HG03196 (cell line): ENCODE data around the gene SORCS2.

Source experiments
- ATAC-seq: cut with Tn5 transposase; IDR thresholded peaks from one replicate; pipeline ENCODE4 v1.9.1; 2021; ENCODE audit not compliant: unreplicated experiment

The SORCS2 gene

DNA sequence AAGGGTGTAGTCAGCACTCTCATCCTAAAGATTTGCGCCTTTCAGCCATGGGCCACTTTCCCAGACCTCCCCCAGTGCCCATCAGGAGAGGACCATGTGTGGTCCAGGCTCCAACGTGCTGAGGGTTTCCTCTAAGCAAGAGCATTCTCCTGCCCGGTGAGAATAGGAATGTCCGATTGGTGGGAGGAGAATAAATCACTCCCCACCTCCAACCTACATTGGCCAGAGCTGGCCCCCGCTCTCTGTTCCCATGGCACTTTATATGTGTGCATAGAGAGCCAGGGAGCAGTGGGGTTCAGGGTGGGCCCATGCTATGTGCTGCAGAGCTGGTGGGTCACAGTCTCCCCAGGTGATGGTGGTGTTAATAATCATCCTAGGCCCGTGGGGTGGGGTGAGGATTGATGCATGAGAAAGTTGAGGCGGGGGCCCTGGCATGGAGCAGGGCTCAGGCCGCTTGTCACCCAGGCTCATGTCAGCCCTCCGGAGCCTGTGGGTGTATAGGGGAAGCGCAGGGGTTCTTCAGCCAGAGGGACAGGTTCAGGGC, 6.8 kb upstream of the SORCS2 start:
- no peak for ATAC-seq

DNA sequence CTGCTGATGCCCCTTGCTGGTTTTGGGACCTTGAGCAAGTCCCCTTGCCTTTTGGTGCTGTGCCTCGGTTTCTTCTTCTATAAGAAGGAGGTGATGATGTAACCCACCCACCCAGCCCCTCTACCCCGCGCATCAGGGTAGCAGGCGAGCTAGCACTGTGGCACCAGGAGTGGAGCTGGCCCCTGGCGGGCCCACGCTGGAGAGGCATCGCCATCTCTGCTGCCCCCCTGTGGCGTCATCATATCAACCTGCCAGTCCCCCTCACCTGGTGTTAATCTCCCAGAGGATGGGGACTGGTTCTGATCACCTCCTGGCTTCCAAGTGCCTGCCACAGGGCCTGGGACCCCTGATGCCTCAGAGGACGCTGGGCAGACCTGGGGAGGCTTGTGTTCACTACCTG, 6.3 kb upstream of the SORCS2 start:
- ATAC-seq: no peak

DNA sequence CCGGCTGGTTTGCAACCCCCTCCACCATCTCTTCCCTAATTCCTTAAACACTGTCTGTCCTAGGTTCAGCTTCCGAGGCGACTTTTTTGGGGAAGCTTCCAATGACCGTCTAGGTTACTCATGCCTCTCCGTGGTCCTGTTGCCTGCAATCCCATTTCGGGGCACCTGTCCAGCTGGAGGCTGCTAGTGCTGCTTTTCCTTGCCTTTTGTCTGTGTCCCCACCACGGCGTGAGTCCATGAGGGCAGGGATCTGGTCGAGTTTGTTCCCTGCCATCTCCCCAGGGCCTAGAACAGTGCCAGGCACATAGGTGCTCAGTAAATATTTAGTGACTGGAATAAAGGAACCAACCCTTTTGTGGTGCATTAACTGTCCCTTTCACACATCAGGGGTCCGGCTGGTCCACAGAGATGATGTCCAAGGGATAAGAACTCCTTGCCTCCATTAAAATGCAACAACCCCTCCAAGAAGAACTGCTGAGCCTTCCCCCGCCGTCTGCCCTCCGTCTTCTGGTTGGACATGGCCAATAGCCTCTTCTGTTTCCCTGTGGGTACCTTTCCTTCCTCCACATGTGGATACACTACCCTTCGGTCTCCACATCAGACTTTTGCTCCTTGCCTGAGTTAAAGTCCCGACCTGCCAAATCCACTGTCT, 5.7 kb upstream of the SORCS2 start:
- no peak for ATAC-seq

DNA sequence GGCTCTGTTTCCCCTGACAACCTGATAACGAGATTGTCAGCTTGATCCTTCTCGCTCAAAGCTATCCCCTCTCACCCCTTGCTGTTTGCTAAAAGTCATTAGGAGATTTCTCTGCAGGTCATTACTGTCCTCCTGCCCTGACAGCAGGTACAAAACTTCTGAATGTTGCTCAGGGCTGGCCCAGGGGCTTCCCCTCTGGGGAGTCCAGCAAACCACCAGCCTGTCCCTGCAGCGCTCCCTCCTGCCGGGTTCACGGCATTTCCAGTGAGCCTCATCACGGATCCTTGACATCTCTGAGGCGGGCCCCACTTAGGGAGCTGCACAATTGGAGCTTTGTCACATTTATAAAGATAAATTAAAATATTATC, 5.2 kb upstream of the SORCS2 start:
- no peak for ATAC-seq

DNA sequence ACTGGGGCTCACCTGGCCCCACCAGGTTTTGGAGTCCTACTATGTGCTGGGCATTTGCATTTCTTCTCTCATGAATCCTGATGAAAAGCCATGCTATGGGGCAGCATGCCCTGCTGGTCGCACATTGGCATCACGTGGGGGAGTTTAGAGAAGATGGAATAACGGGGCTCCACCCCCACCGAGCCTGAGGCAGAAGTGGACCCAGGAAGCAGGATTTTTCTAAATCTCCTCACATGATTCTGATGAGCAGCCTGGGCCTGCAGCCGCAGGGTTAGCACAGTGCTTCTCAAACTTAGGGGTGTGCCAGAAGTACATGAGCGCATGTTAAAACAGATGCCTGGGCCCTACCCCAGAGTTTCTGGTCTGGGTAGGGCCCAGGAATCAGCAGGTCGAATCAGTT, 4.6 kb upstream of the SORCS2 start:
- ATAC-seq: no peak

DNA sequence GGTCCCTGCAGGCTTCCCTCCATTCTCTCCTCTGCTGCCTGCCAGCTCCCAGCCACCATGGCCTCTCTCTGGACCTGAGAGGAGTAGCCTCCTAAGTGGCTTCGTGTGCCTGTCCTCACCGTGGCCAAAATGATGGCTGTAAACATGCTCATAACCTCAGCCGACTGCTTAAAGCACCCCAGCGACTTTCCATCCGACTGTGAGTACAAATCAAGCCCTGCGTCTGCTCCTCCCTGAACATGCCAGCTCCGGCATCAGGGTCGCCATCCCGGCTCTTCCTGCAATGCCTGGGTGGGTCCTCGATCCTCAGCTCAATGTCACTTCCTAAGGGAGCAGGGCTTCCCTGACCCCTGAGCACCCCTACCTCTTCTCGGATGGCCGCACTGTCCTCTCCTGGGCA, 3.3 kb upstream of the SORCS2 start:
- no peak for ATAC-seq

DNA sequence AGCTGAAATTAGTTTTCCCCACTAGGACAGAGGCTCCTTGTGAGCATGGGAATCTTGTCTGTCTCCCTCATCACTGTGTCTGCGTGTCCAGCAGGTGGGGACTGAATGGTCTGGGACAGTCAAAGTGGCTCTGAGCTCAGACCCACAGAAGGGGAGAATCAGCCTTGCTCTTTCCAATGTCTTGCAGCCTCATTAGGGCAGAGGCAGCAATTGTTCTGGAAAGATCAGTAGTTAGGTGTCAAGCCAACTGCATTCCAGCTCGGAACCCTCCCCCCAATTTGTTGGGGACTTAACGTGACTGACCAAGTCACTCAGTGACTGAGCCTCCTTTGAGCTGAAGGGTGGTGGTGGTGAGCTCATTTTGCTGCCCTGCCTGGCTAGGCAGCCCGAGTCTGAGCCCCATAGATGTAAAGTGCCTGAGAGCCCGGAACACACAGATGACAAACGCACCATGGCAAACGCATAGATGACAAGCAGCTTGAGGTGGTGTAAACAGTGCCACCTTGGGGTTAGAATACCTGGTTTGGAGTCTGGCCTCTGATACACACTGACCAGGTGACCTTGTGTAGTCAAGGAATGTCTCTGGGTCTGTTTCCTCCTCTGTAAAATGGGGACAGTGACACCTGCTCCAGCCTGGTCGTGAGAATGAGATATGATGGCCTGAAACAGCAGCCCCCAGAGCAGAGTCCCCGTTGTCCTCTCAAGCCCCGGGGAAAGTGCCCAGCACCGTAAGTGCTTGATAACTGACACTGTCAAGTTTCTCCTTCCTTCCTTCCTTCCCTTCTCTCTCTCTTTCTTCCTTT, 2.7 kb upstream of the SORCS2 start:
- ATAC-seq: no peak

DNA sequence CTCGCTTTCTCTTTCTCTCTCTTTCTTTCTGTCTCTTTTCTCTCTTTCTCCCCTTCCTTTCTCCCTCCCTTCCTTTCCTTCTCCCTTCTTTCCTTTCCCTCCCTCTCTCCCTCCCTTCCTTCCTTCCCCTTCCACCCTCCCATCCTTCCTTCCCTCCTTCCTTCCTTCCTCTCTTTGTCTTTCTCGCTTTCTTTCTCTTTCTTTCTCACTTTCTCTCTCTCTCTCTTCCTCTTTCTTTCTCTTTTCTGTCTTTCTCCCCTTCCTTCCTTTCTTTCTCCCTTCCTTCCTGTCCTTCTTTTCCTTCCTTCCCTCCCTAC, 2.1 kb upstream of the SORCS2 start:
- no peak for ATAC-seq

DNA sequence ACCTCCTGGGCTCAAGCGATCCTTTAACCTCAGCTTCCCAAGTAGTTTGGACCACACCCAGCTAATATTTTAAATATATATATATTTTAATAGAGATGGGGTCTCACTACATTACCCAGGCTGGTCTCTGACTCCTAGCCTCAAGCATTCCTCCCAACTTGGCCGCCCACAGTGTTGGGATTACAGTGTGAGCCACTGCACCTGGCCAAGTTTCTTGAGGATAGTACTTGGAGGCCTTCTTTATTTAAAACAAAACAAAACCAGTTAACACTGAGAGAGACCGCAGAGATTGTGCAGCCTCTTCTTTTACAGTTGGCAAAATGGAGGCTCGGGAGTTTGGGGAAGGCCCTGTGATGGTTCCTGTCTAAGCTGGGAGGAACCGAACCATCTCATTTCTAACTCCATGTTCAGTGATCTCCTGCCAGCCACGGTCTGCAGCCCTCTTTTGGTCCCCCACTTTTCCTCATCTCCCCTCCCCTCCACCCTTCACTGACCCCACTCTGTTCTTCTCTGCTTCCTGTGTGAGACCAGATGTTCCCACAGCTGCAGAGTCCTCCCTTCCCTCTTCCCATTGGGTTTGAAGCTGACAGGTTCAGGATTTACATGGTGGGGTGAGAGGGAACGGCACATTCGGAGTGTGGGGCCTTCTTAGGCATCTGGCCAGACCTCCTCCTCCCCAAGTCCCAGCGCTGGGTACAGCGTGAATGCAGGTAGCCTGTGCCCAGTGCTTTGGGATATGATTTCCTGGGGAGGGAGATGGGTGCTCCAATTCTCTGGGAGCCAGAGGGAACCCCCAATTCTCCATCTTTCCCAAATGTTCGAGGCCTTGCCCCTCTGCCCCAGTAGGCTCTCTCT, 1.4 kb upstream of the SORCS2 start:
- no peak for ATAC-seq

DNA sequence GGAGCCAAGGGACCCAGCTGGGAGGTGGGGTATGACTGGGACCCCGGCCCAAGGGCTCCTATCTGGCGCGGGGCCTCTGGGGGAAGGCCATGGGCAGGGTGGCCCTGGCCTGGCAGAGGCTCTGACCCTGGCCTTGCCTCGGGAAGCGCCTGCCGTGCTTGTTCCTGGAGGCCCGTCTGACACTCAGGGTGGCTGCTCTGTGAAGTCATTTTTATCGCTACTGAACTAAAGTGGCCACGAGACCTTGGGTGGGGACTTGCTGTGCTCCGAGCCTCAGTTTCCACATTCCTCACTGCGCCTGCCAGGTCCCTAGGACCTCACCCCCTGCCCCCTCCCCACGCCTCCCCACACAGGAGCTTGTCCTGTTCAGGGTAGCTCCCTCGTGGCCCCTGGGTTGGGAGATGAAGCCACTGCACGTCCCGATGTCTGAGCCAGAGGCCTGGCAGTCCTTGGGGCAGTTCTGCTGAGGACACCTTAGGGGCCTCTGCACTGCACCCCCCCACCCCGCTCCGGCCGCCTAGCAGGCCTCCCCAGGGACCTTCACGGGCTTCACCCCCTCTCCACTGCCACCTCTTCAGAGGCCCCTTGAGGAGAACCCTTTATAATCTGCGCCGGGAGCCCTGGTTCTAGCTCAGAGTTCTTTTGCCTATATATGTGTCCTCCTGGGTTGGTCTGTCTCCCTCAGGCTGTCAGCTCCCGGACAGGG, 639 bp upstream of the SORCS2 start:
- no peak for ATAC-seq

DNA sequence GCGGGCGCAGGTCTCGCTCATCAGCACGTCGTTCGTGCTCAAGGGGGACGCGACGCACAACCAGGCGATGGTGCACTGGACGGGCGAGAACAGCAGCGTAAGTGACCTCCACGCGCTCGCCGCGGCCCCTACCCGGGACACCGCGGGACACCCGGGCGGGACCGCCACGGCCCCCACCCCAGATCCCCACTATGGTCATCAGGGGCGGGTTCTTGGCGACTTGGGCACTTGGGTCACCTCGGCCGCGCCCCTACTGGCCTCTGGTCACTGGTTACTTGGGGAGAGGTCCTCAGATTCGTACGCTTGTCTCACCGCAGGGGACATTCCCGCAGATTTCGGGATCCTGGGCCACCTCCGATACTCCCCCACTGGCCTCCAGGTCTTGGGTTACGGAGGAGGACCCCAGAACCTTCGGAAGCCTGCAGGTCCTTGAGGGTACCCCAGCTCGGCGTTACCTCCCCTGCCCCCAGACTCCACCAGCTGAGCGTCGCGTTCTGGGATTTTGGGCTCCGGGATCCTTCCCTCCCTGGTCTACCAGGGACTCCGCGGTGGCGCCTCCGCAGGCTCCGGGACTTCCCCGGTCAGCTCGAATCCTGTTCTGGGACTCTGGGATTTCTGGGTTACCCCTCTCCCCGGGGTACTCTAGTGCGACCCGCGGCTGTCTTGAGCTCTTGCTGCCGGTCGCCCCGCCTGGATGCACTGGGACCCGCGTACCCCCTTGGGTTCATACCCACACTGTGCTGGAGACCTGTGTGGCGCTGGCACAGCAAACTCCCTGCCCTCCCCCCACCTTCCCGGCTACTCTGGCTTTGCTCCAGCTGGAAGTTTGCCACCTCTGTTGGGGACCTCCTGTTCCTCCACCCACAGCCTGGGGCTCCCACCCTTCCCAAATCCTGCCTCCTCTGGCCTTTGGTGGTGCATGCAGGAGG, 956 bp downstream of the SORCS2 start:
- ATAC-seq: no peak

DNA sequence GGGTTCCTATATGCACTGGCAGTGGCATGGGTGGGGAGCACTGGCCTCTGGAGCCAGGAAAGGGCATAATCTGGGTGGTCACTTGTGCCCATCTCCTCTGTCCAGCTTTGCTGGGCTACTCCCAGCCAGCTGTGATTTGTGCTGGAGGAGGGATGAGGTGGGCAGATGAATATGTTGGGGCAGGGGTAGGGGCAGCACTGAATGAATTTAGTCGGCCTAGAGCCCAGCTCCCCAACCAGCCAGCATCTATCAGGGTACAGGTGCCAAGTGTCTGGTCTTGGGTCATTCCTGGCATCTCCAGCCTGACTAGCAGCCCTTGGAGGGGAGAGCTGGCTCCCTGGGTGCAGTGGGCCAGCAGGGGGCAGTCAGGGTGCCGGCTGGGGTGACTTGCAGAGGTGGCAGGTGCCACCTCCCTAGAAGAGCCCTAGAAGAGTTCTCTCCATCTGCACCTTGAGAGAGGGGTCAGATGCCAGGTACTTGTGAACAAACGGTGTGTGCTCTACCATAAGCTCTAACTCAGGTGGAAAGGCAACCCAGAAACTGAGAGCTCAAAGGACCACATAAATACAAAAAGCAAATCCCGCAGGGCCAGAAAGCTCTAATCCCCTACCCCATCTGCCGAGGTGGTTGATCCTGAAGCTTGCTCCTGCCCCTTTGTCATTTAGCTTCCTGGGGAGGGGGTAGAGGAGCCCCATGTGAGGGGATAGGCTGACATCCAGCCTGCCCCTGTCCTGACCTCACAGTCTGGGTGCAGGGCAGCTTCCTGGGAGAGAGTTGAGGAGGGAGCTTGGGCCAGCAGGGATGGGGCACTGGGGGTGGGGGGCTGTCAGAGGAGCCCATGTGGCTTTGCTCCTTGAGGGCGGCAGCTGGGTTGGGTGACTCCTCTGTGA, 2.2 kb downstream of the SORCS2 start:
- ATAC-seq: no peak

DNA sequence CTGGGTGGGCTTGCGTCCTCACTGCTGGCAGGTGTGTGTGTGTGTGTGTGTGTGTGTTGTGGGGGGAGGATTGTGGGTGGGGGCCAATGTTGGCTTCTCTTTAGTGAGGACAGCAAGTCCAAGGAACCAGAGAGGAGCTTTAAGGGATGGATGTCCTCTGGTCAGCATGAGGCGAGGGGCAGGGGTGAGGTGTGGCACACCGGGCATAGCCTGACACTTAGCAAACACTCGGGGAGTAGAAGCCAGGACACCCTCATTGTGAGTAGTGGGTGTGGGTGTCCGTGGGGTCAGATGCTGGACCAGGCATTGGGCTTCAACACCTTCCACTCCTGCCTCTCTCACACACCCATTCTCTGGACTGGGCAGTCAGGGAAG, 2.8 kb downstream of the SORCS2 start:
- ATAC-seq: no peak

DNA sequence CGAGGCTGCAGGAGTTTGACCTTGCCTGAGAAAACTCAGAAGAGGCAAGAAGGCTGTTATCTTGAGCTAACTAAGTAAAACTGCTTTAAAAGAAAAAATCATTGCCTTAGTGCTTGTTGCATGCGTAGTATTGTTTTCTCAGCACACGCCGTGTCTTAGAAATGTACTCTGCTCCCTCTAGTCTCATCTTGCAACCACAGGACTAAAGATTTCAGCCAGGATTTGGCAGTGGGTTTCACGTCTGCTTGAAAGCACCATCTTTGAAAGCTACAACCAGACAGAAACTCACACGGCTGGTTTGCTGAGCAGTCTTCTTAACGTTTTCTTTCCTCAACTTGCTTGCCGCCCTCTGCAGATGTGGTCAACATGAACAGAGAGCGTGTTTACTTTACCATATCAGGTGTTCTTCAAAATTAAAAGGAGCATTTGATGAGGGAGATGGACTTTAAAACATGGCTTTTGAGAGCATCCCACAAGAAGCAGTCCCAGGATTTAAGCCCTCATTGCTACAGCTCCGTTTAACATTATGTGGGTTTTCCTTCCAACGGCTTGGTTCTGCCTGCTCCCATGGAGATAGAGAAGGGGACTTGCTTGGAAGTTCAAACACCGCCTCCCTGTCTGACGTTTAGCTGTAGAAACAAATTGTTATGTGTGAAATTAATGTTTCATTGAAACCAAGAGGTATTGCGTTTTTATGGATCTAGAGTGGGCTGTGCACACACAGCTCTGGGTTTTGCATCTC, 3.4 kb downstream of the SORCS2 start:
- no peak for ATAC-seq

DNA sequence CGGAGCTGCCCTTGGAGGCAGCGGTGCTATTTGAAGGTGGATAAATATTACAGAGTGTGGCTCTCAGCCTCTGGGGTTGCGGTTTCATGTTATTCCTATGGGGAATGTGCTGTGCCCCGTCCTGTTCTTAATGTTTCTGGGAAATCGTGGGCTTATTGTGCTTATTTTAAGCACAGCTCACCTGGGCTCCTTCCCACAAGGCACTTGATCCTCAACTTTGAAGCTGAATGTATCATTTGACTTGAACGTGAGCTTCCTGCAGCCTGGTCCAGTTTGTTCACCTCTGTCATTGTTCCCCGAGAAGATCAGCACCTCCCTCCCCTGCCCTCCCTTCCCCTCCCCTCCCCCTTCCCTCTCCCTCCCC, 3.9 kb downstream of the SORCS2 start:
- no peak for ATAC-seq

DNA sequence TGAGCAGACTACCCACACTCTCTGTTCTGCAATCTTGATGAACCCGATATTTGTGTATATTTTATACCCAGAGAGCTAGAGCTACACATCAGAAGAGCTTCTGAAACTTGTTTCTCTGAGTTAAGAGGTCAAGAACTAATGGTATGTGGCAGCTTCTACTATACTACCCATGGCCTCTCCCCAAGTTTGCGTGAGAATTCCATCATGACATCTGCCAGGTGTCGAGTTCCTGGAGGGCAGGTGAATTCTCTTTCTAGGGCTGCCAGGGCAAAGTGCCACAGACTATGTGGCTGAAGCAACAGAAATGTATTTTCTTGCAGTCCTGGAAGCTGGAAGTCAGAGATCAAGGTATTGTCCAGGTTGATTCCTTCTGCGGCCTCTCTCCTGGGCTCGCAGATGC, 4.4 kb downstream of the SORCS2 start:
- no peak for ATAC-seq

DNA sequence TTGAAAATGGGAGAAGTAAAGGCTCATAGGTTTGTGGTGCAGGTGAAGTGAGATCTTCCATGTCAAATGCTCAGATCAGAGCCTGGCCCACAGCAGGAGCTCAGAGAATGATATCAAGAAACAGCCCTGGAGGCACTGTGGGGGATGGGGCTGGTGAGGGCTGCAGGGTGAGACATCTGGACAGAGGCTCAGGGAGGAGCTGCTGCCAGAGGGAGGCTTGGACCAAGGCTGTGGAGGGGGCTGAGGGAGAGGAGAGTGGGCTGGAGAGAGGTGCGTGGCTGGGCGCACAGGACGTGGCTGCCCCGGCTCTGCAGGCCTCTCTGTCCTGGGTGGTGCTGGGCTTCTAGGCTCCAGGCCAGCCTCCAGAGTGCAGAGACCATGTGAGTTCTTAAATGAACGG, 5.6 kb downstream of the SORCS2 start:
- ATAC-seq: no peak

DNA sequence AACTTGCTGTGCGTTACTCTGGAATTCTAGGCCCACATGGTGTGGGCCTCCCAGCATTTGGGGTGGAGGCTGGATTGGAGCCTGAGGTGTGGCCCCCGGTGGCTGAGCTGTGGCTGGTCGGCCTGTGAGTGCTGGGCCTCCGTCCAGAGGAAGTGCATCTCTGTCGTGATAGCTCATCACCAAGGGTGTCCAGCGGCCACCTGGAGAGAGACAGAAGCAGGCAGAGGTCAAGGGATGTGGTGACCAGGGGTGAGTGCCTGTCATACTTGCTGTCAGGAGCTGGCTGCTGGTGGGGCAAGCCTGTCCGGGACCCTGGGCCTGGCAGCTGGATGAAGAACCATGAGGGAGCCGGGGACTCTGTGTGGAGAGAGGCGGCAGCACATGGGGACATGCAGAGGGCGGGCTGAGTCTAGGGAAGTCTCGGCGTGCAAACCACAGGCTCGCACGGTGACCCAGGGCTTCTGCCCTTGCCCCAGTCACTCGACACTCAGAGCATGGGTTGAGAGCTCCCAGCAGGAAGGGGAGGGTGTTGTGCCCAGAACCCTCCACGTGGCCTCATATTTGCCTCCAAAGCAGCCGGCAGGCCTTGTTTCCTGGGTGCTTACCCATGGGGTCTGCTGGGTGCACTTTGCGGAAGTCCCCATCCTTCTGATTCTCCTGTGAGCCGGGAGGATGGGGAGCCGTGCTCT, 6.2 kb downstream of the SORCS2 start:
- no peak for ATAC-seq
